CD4-positive, CD25-positive, alpha-beta regulatory T cell (primary cell): ENCODE results near the gene ZNF629. TPM values are rescaled to one million over a fixed set of nuclear protein-coding genes. Genes with fewer than 3 reads are reported as not detected.

ENCODE experiments used
- ATAC-seq, 2 donors: fragments of 150-1000 bp; cut with Tn5 transposase; one replicate each; pipeline ENCODE4 v1.10.0; 2021; ENCODE audit warnings: low read depth in 2 of 2, moderate number of reproducible peaks in 2 of 2, moderate library complexity in 1 of 2
- DNase-seq, 3 donors: peaks; one replicate each; pipeline versions ENCODE4 v3.0.0 to v3.0.0-alpha.2; 2012 to 2022; ENCODE audit warnings: mixed read lengths in 1 of 3
- H3K27ac ChIP-seq: one replicate; pipeline ENCODE4 v1.7.0; 2013; ENCODE audit warnings: mild to moderate bottlenecking, low read length; ENCODE audit not compliant: insufficient read depth, poor library complexity, severe bottlenecking
- H3K27me3 ChIP-seq: one replicate; pipeline ENCODE4 v1.7.0; 2013; ENCODE audit warnings: low read length; ENCODE audit not compliant: control insufficient read depth, insufficient read depth
- H3K36me3 ChIP-seq: one replicate; pipeline ENCODE4 v1.7.0; 2013; ENCODE audit warnings: mild to moderate bottlenecking, low read length, moderate library complexity; ENCODE audit not compliant: control insufficient read depth, insufficient read depth
- H3K4me1 ChIP-seq: 2 replicates; pipeline ENCODE4 v1.7.0; 2013; ENCODE audit warnings: mild to moderate bottlenecking, low read length; ENCODE audit not compliant: insufficient read depth, control insufficient read depth, poor library complexity, severe bottlenecking
- H3K4me3 ChIP-seq: one replicate; pipeline ENCODE4 v1.7.0; 2013; ENCODE audit warnings: low read depth, mild to moderate bottlenecking, low read length, moderate library complexity
- H3K9me3 ChIP-seq, 2 experiments: 1 replicate in 1 of 2; 2 replicates in 1 of 2; pipeline ENCODE4 v1.7.0; 2013; ENCODE audit warnings: low read length in 2 of 2, mild to moderate bottlenecking in 1 of 2, moderate library complexity in 1 of 2; ENCODE audit not compliant: control insufficient read depth in 2 of 2
- H3K27ac Mint-ChIP-seq, 3 donors: one replicate each; pipeline ENCODE4 v1.8.0; 2020 to 2022; ENCODE audit warnings: mild to moderate bottlenecking in 3 of 3, mixed read lengths in 3 of 3, moderate library complexity in 2 of 3
- H3K27me3 Mint-ChIP-seq: one replicate; pipeline ENCODE4 v1.8.0; 2022; ENCODE audit warnings: mild to moderate bottlenecking, mixed read lengths
- H3K36me3 Mint-ChIP-seq: one replicate; pipeline ENCODE4 v1.8.0; 2020; ENCODE audit warnings: mixed read lengths
- H3K4me1 Mint-ChIP-seq, 4 donors: one replicate each; pipeline ENCODE4 v1.8.0; 2020 to 2022; ENCODE audit warnings: mixed read lengths in 4 of 4, mild to moderate bottlenecking in 1 of 4
- H3K4me3 Mint-ChIP-seq, 4 donors: one replicate each; pipeline ENCODE4 v1.8.0; 2020 to 2022; ENCODE audit warnings: mild to moderate bottlenecking in 4 of 4, mixed read lengths in 4 of 4, moderate library complexity in 3 of 4
- H3K9me3 Mint-ChIP-seq, 7 donors: one replicate each; pipeline ENCODE4 v1.8.0; 2020 to 2022; ENCODE audit warnings: mixed read lengths in 7 of 7, mild to moderate bottlenecking in 3 of 7, moderate library complexity in 2 of 7
- polyA plus RNA-seq, 4 donors: library from polyadenylated mRNA; unstranded; fragments of 300-500 nt; fragmentation: Illumina TruSeq; gene quantifications; one replicate each; pipeline ENCODE4 v1.2.3, GENCODE V29; 2021
- total RNA-seq: library from RNA; stranded (reverse); gene quantifications from one replicate; pipeline ENCODE4 v1.2.3, GENCODE V29; 2022

ZNF629 gene
- total and polyA plus RNA-seq, 5 donors from 2014 or later: 0.23 to 0.79 (median 0.39) TPM

DNA sequence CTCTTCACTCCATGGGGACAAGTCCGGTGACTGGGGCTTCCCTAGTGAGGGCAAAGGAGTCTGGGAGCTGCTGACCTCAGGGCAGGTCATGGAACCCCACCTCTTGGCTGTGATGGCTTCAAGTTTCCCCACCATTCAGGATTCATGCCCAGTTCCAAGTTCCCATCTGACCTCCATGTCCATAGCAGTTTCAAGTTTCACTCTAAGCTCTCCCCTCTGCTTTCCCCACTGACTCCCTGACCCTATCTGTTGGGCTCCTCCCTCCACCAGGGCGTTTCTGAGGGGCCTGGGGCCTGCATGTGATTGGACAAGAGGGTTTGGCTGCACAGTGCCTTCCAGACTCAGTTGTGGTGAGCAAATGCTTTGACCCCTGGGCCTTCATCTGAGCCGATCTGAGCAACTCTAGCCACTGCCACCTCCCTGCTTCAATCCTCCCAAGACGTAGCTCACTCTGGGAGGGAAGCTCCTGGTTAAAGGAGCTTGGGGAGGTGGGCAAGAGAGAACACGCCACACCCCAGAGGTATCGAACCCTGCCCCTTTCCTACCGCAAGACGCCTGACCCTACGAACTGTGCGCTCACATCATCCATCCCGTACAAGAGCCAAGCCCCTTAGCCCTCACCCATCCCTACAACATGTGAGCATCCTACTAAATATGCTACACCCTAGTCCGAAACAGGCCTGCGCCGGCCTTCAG, 8.3 kb downstream of the ZNF629 start:
- no peak for ATAC-seq
- H3K4me1 Mint-ChIP-seq: peaks cover 5 to 23% (median 7%) of the 10 kb centered on the region in 4 donors
- no peak for DNase-seq
- H3K27ac ChIP-seq: no peak overlapping the region
- no peaks in the 10 kb centered on the region for H3K9me3 Mint-ChIP-seq
- H3K36me3 Mint-ChIP-seq: peaks cover 3% of the 10 kb centered on the region
- H3K4me3 ChIP-seq: no peak overlapping the region
- peak overlapping the region in 3 of 4 donors; percentile 44 to 69 (median 52) for H3K4me3 Mint-ChIP-seq
- H3K4me1 ChIP-seq: peaks cover 19% of the 10 kb centered on the region
- no peaks in the 10 kb centered on the region for H3K9me3 ChIP-seq
- peaks cover 2% of the 10 kb centered on the region for H3K27me3 ChIP-seq
- peak overlapping the region in 1 of 3 donors; percentile 46 for H3K27ac Mint-ChIP-seq
- H3K36me3 ChIP-seq: peaks cover 4% of the 10 kb centered on the region
- peaks cover 7% of the 10 kb centered on the region for H3K27me3 Mint-ChIP-seq

DNA sequence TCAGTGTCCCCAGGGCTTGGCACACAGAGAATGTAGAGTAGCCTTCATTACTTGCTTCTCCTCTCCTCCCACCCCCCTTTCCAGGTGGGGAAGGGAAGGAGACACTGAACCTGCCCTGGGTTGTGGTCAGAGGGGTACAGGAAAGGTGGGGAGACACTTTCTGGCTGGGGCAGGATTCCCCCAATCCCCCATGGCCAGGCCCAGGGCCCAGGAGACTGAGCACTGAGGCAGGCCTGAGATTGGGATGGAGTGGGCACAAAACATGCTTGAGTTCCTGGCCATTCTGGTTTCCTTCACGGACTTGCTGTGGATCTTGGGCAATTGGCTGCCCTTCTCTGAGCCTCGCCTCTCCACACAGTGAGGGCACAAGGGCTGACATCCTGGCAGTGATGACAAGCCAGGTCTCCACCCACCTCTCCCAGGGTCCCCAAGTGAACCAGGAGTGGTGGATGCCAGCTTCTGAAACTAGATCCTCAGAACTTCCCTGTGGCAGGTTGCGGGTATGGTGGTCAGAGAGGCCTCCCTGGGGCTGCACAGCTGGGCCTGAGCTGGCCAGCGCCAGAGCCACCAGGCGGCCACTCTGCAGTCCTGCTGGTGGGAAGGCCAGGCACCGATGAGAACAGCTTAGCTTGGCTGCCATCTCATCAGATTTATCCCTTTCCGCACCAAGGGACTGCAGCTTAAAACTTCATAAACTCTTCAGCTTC, 9.3 kb downstream of the ZNF629 start:
- H3K9me3 Mint-ChIP-seq: no peaks in the 10 kb centered on the region
- DNase-seq: no peak
- H3K4me3 ChIP-seq: no peak overlapping the region
- no peak overlapping the region for H3K27ac ChIP-seq
- H3K4me1 Mint-ChIP-seq: peaks cover 5 to 29% (median 7%) of the 10 kb centered on the region in 4 donors
- H3K4me1 ChIP-seq: peaks cover 19% of the 10 kb centered on the region
- peak overlapping the region in 1 of 3 donors; percentile 69 for H3K27ac Mint-ChIP-seq
- H3K27me3 ChIP-seq: peaks cover 2% of the 10 kb centered on the region
- peaks cover 13% of the 10 kb centered on the region for H3K36me3 ChIP-seq
- ATAC-seq: no peak
- H3K36me3 Mint-ChIP-seq: peaks cover 9% of the 10 kb centered on the region
- peaks cover 7% of the 10 kb centered on the region for H3K27me3 Mint-ChIP-seq
- H3K9me3 ChIP-seq: no peaks in the 10 kb centered on the region
- peak overlapping the region in 3 of 4 donors; percentile 62 to 86 (median 79) for H3K4me3 Mint-ChIP-seq

DNA sequence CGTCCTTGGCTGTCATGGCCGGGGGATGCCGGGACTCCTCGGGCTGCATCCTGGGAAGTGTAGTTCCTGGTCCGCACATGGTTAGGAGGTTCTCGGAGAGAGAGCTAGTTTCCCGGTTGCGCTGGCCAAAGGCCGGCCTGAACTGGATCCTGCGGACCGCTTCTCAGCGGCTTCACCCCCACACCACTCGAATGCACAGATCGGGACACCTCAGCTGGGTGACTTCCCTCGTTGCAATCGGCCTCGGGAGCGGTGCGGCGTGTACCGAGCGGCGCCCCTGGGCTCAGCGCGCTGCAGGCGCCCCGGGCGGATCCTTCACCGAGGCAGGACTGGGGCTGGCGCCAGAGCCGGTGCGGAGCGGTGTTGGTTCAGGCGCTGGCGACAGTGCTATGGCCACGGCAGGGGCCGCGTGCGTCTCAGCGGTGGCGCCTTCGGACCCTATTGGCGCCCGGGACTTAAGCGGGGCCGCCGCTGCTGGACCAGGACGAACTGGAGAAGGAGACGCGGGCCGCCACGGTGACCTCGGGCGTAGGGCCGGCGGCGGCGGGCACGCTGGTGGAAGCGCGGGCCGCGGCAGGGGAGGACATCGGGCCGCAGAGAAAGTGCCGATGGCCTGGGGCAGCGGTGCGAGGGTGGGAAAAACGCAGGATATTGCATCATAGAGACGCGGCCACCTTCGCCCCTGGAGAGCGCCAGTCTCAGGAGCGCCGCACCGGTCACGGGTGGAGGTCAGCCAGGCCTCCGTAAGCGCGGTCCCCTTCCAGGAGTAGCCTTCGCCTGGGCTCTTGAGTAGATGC, 11.4 kb downstream of the ZNF629 start:
- DNase-seq: peak; percentile 17 to 75 (median 30)
- Histone ChIP-seq H3K4me3 (peak overlapping the region; percentile 61), H3K27me3 (peaks cover 2% of the 10 kb centered on the region), H3K4me1 (peaks cover 19% of the 10 kb centered on the region), H3K9me3 (no peaks in the 10 kb centered on the region), H3K36me3 (peaks cover 32% of the 10 kb centered on the region), H3K27ac (no peak overlapping the region)
- ATAC-seq: peak; percentile 77 to 78
- Mint-ChIP-seq H3K27ac (no peak overlapping the region), H3K27me3 (no peaks in the 10 kb centered on the region), H3K9me3 (no peaks in the 10 kb centered on the region), H3K4me3 (peak overlapping the region; percentile 72 to 90 (median 88)), H3K36me3 (peaks cover 15% of the 10 kb centered on the region), H3K4me1 (peaks cover 5 to 33% (median 8%) of the 10 kb centered on the region in 4 donors)

DNA sequence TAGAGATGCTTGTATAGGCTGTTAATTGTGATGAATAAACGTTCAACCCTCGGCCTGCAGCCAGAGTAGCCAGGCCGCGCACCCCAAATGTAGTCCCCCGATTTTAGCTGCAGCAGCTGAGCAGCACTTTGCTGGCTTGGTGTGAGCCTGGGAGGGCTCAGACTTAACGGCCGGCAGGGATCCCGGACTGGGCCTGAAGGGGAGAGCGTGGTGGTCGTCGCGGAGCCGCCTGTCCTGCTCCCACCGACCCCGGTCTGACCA, 11.9 kb downstream of the ZNF629 start:
- Histone ChIP-seq H3K27me3 (peaks cover 2% of the 10 kb centered on the region), H3K36me3 (peaks cover 36% of the 10 kb centered on the region), H3K27ac (no peak overlapping the region), H3K4me1 (peaks cover 19% of the 10 kb centered on the region), H3K9me3 (no peaks in the 10 kb centered on the region), H3K4me3 (peak overlapping the region; percentile 53)
- DNase-seq (no peak), ATAC-seq (no peak)
- Mint-ChIP-seq H3K9me3 (no peaks in the 10 kb centered on the region), H3K36me3 (peaks cover 15% of the 10 kb centered on the region), H3K4me3 (peak overlapping the region; percentile 72 to 90 (median 88)), H3K4me1 (peaks cover 5 to 33% (median 8%) of the 10 kb centered on the region in 4 donors), H3K27ac (peak overlapping the region in 1 of 3 donors; percentile 48), H3K27me3 (no peaks in the 10 kb centered on the region)

DNA sequence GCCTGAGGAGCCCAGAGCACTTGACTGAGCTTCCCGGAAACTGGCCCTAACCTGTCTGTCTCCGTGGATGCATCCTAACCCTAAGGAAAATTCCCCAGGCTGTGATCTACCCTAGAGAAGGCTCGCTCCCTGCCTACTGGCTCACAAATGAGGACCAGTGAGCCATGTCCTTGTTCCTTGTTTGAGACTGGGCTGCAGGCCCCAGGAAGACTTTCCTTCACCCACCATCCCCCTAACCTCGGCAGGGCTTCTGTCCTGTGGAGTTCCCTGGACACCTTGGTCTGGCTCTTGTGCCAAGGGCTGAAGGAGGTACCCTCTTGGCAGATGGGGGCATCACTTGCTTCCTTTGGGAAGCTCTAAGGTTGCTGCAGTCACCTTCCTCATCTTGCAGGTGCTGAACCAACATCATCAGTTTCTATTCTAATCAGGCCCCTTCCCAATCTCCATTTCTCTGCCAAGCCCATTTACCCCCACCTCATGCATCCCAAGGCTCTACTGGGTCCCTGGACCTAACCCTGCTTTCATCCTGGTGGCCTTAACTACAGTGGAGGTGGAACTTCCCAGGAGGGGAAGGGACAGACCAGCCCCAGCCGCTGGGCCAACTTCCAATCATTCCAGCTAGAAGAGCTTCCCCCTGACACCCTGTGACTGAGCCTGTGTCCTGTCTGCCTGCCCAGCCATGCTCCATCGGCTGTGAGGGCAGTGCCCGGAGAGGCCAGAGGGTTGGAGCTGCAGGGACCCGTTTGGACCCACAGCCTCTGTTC, 12.5 kb downstream of the ZNF629 start:
- DNase-seq: no peak
- Mint-ChIP-seq H3K36me3 (peaks cover 16% of the 10 kb centered on the region), H3K4me3 (peak overlapping the region; percentile 72 to 90 (median 88)), H3K27ac (peak overlapping the region in 1 of 3 donors; percentile 76), H3K27me3 (no peaks in the 10 kb centered on the region), H3K4me1 (peaks cover 5 to 33% (median 8%) of the 10 kb centered on the region in 4 donors), H3K9me3 (no peaks in the 10 kb centered on the region)
- H3K4me1 ChIP-seq: peaks cover 19% of the 10 kb centered on the region
- peaks cover 40% of the 10 kb centered on the region for H3K36me3 ChIP-seq
- no peak overlapping the region for H3K27ac ChIP-seq
- no peaks in the 10 kb centered on the region for H3K9me3 ChIP-seq
- H3K27me3 ChIP-seq: peaks cover 2% of the 10 kb centered on the region
- H3K4me3 ChIP-seq: no peak overlapping the region
- no peak for ATAC-seq

DNA sequence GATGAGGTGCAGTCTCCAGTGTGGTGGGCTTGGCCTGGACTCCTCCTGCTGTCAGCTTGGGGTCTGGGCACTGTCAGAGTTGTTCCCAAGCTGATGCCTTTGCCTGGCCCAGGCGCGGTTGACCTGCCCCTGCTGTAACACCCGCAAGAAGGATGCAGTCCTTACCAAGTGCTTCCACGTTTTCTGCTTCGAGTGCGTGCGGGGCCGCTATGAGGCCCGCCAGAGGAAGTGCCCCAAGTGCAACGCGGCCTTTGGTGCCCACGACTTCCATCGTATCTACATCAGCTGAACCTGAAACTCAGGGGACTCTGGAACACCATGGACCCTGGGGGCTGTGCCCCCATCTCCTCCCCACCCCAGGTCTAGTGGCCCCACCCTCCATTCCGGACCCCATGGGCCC, 13.2 kb downstream of the ZNF629 start:
- Mint-ChIP-seq H3K4me3 (peak overlapping the region in 2 of 4 donors; percentile 80 to 90), H3K4me1 (peaks cover 5 to 33% (median 8%) of the 10 kb centered on the region in 4 donors), H3K27me3 (no peaks in the 10 kb centered on the region), H3K27ac (peak overlapping the region in 2 of 3 donors; percentile 36 to 43), H3K36me3 (peaks cover 24% of the 10 kb centered on the region), H3K9me3 (no peaks in the 10 kb centered on the region)
- no peak for DNase-seq
- Histone ChIP-seq H3K4me3 (no peak overlapping the region), H3K27me3 (peaks cover 2% of the 10 kb centered on the region), H3K9me3 (no peaks in the 10 kb centered on the region), H3K4me1 (peaks cover 19% of the 10 kb centered on the region), H3K27ac (no peak overlapping the region), H3K36me3 (peaks cover 48% of the 10 kb centered on the region)
- no peak for ATAC-seq

DNA sequence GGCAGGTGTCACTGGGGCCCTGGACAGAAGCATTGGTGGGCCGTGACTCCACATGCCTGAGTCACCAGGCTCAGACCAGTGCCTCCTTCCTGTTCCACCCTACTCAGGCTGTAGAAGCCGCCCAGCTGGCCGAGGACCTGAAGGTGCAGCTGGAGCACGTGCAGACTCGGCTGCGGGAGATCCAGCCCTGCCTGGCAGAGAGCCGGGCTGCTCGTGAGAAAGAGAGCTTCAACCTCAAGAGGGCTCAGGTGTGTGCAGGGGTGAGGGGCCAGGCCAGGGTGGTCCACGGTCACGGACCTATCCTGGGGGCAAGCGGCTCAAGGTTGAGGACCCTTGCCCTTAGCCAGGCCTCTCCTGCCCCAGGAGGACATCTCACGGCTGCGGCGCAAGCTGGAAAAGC, 15.3 kb downstream of the ZNF629 start:
- Histone ChIP-seq H3K27ac (no peak overlapping the region), H3K4me1 (peaks cover 19% of the 10 kb centered on the region), H3K36me3 (peaks cover 69% of the 10 kb centered on the region), H3K9me3 (no peaks in the 10 kb centered on the region), H3K4me3 (no peak overlapping the region), H3K27me3 (no peaks in the 10 kb centered on the region)
- no peak overlapping the region for H3K4me3 Mint-ChIP-seq
- DNase-seq (no peak), ATAC-seq (no peak)
- H3K27me3 Mint-ChIP-seq: no peaks in the 10 kb centered on the region
- peaks cover 33% of the 10 kb centered on the region for H3K36me3 Mint-ChIP-seq
- peak overlapping the region in 1 of 3 donors; percentile 67 for H3K27ac Mint-ChIP-seq
- peaks cover under 1 to 24% (median 3%) of the 10 kb centered on the region in 4 donors for H3K4me1 Mint-ChIP-seq
- no peaks in the 10 kb centered on the region for H3K9me3 Mint-ChIP-seq
